ENCODE results near the gene ZSCAN23.

DNA sequence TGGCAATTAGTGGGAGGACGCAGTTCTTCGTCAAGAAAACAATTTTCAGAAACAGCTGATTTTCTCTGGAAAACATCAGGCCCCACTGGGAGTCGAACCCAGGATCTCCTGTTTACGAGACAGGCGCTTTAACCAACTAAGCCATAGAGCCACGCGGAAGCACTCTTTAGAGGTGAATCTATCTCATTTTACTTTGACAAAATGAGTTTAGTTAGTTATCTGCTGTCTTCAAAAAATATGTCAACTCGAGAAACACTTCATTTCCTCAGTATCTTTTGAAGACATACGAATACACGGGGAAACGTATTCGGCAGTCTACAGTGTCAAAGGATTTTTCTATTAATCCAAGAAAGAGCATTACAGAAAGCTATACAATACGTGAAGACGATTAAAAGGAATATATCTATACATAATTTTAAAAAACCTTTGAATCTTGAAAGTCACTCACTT, 45.6 kb upstream of the ZSCAN23 start:
- TF ChIP-seq, protein P1, sequence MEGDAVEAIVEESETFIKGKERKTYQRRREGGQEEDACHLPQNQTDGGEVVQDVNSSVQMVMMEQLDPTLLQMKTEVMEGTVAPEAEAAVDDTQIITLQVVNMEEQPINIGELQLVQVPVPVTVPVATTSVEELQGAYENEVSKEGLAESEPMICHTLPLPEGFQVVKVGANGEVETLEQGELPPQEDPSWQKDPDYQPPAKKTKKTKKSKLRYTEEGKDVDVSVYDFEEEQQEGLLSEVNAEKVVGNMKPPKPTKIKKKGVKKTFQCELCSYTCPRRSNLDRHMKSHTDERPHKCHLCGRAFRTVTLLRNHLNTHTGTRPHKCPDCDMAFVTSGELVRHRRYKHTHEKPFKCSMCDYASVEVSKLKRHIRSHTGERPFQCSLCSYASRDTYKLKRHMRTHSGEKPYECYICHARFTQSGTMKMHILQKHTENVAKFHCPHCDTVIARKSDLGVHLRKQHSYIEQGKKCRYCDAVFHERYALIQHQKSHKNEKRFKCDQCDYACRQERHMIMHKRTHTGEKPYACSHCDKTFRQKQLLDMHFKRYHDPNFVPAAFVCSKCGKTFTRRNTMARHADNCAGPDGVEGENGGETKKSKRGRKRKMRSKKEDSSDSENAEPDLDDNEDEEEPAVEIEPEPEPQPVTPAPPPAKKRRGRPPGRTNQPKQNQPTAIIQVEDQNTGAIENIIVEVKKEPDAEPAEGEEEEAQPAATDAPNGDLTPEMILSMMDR (conservative IDR thresholded peaks at IDR 0.05; ENCODE audit: low read depth, low read length) = no peak
- no peak for TF ChIP-seq EZH2 (IDR thresholded peaks at IDR 0.05; ENCODE audit: borderline replicate concordance, low read depth, low read length, poor library complexity, severe bottlenecking)
